Activated gamma-delta T cell treated with anti-CD3 and anti-CD28 coated beads, Interleukin-2, amount 50 U/mL, for 16 hours (primary cell): ENCODE measurements around the gene MPPE1.

Experiments used
- DNase-seq: peaks from one replicate; pipeline ENCODE4 v3.0.0-alpha.2; 2020; ENCODE audit warnings: low read depth

Gene MPPE1

GRCh38 chr18:11884396-11885030 lies 23.6 kb downstream of the MPPE1 start:
- DNase-seq, result no peak

- DNase-seq, result no peak
Measured at GRCh38 chr18:11883153-11883552, 25.0 kb downstream of the MPPE1 start.

- no peak for DNase-seq
Measured at GRCh38 chr18:11882636-11883035, 25.5 kb downstream of the MPPE1 start.

DNA sequence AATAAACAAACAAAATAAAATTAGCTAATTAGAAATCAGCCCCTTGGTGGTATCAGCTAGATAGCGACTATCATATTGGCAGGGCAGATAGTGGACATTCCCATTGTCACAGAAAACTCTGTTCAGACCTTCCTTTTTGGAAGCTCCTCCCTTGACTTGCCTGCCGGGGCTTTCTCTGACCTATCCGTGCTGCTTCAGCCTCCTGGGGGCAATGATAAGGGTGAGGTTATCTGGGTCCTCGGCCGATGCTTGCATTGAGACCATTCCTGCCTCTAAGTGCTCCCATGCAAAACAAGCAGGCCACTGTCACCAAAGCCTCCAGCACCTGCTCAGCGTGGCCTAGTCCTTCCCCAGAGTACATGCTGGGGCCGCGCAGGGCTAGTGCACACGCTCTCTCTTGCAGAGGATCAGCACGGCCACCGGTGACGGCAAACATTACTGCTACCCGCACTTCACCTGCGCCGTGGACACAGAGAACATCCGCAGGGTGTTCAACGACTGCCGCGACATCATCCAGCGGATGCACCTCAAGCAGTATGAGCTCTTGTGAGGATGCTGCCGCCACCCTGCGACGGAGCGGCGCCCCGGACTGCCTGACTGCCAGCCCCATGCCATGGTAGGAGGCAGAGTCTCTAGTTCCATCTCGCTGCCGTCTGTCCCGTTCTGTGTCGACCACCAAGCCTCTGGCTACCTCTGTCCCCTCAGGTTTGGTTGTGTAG lies 27.4 kb downstream of the MPPE1 start:
- DNase-seq, result no peak

DNA sequence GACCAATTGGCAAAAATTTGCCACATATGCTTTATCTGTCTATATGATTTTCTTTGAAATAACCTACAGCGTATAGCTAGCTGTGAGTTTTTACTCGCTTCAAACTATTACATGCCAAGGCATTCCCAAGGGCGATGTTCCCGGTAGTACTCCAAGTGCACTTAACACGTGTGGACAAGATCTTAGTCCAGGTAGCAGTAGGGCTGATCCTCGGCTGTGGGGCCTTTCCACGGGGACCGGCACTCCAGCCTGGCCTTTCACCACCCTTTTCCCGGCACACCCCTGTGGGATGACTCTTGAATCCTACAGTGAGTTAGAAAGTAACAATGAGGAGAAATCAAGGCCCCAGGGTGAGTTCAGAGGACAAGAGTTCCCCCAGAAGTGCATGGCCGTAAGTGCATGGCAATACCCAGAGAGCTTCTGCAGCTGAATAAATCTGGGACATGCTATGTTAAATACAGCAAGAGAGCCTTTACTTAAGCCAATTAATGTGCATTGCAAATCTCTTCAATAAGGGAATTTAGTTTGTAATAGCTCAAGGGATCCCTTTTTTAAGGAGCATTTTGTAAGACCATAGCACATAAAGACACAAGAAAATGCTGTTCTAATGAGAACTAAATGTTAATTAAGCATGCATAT lies 30.5 kb downstream of the MPPE1 start:
- DNase-seq, result no peak

GRCh38 chr18:11874676-11875075 lies 33.4 kb downstream of the MPPE1 start:
- no peak for DNase-seq

DNA sequence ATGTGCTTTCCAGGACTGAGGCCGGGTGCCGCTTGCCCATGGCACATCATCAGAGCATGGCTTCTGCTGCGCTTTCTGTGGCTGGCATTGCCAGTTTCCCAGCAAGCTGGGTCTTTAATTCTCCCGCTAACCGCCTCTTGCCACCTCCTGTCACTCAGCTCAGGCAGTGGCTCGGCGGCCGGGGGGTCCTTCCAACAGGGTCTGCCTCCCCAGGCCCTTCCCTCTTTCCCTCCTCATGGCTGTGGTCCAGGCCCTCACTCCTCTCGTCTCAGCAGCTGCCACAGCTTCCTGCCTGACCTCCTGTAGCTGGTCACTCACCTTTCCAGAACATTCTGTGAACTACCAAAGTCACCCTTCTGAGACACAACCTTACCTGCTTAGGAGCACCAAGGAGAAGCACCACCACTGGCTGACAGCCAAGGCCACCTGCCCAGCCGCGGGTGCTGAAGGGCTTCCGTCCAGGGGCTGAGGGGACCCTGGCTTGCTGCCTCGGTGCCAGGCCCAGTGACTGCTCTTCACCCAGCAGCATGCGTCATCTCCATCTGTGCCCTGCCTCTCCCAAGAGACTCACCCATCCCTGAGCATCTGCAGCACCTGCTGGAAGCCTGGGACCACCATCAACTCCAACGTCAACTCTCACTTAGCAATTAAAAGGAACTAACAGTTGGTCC lies 34.3 kb downstream of the MPPE1 start:
- DNase-seq, result no peak

DNA sequence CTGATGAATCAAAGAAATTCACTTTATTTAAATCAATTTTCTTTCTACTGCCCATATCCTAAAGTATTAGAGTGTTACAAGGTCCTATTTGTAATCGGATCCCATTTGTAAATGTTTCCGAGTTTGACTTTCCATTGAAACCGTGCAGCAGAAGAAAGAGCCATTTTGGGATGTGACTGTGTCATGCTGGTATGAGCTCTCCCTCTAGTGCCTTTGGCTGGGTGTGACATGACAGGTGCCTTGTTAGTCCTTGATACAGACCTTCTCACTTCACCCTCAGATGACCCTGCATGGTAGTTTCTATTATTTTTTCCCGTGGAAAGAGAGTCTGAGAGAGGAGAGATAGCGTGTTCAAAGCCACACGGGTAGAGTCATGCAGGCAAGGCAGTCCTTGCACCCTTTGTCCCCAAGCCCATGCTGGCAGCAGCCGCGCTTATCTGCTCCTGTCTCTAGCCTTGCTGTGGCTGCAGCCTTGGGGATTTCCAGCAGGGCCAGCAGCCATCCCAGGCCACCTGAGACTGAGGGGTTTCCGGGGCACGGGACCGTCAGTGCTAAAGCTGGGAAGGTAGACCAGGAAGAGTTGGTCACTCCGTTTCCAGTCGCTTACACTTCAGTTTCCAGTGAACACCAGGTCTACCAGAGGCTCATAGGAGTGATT lies 35.5 kb downstream of the MPPE1 start:
- DNase-seq, result no peak

DNA sequence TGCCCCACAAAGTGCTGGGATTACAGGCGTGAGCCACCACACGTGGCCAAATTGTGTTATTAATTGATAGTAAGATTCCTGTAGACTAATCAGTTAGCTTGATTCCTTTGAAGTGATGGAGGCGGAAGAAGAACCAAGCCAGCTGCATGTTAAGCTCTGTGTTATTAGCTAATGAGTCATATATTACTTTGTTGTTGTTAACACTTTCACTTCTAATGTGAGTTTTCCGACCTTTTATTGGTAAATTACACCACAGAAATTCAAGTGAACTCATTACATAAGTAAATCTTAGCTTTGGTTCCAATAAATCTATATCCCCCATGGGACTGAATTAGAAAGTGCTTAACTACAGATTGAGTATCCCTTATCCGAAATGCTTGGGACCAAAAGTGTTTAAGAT lies 36.6 kb downstream of the MPPE1 start:
- no peak for DNase-seq

- DNase-seq, result no peak
Measured at GRCh38 chr18:11868230-11868629, 39.9 kb downstream of the MPPE1 start.

DNA sequence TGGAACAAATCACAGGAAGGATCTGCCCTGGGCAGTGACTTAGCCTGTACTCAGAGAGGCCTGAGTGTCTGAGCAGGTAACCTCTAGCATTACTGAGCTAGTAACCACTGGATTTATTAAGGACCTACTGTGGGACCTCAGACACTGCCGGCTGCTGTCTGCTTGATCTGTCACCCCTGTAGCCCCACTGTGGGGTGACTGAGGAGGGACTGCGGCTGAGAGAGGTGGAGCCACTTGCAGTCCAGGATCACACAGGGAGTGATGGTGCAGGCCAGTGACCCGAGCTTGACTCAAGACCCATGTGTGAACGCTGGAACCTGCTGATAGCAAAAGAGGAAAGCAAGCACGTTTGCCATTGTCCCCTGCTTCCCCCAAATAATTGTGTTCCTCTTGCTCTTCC lies 41.4 kb downstream of the MPPE1 start:
- no peak for DNase-seq

- DNase-seq, result no peak
Measured at GRCh38 chr18:11866329-11866728, 41.8 kb downstream of the MPPE1 start.

GRCh38 chr18:11865071-11865470 lies 43.0 kb downstream of the MPPE1 start:
- DNase-seq, result no peak

- no peak for DNase-seq
Measured at GRCh38 chr18:11864471-11864870, 43.6 kb downstream of the MPPE1 start.

GRCh38 chr18:11862468-11863137 lies 45.5 kb downstream of the MPPE1 start:
- no peak for DNase-seq

DNA sequence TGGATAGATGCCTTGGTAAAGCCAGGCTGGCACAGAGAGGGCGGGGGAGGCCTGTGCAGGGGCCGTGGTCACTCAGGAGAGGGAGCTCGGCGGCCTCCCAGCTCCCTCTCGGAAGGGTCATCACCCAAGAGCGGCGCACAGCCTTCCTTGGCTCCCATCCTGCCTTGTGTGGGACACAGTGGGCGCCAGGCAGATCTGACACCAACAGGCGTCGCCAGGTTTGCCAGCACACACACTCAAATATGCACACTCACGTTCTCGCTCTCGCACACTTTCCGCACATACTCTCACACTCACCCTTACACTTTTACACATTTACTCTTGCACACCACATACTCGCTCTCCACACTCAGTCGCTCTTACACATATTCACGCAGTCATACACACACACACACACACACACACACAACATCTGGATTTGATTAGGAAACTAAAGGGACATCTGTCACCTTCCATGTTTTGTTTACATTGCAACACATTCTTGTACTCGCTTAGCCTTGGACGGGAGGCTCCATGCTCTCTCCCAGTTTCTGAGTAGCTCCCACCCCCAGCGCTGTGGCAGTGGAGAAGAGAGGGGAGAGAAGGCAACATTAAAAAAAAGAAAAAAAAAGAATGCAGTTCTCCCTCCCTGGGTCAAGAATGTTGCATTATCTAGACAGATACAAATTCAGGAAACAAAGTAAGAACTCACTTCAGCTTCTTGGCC lies 46.4 kb downstream of the MPPE1 start:
- DNase-seq, result no peak

DNA sequence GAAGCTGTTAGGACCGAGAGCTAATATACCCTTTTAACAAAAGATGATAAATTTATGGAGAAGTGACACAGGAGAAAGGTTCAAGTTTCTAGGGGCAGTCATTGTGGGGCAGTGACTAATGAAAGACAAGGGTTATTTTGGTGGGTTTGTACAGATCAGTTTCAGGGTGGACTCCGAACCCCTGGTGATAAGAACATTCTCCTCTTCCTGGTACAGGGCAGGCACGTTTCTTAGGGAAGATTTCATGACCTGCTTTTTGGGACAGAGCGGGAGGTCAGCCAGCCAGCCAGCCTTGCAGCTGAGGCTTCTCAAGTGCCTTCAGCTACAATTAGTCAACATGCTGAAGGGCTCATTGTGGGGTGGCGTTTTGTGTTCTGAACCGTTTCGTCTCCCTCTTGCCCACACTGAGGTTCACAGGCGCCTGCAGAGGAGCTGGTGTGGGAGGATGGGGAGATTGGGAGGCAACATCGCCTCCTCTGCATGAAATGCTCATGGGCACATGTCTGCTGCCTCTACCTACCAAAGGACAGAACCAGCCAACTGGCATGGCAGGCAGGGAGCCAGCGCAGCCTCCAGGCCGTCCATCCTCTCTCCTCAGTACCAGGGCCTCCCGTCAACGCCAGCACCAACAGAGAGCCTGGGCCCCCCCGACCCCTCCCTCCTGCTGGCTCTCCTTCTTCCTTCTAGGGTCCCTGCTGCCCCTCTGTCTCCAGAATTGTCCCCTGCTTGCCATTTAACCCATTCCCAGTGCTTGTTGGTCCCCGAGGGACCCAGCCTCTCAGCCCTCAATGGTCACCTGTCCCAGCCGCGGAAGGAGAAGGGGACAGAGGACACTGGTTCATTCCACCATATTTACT lies 47.3 kb downstream of the MPPE1 start:
- no peak for DNase-seq

DNA sequence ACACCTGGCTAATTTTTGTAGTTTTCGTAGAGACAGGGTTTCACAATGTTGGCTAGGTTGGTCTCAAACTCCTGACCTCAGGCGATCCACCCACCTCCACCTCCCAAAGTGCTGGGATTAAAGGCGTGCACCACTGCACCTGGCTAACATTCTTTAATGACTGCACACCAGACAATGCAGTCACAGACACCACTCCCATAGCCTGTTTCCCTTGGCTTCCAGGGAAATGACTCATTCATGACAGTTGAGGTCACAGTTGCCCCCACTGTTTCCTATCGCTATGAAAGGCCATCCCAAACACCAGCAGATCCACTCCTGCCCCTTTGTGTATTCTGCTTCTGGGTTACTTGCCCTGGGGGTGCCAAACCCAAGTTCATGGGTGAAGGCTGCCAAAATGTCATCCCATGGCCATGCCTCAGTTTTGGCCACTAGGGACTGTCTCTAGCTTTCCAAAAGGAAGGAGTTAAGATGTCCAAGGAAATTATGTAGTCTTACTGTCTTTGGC lies 48.2 kb downstream of the MPPE1 start:
- DNase-seq, result no peak

- DNase-seq, result no peak
Measured at GRCh38 chr18:11859282-11859830, 48.8 kb downstream of the MPPE1 start.
